GM19395 (cell line): Measurements from ENCODE around the gene MAN1C1.
"Not testable (repeated sequence)": the region's sequence is repeated elsewhere in the genome, so short reads cannot be mapped to it uniquely, and the experiment has no call there.

Experiments used
- ATAC-seq: cut with Tn5 transposase; IDR thresholded peaks from one replicate; pipeline ENCODE4 v1.9.1; 2021; ENCODE audit warnings: mild to moderate bottlenecking, moderate library complexity; ENCODE audit not compliant: unreplicated experiment

MAN1C1 gene

DNA sequence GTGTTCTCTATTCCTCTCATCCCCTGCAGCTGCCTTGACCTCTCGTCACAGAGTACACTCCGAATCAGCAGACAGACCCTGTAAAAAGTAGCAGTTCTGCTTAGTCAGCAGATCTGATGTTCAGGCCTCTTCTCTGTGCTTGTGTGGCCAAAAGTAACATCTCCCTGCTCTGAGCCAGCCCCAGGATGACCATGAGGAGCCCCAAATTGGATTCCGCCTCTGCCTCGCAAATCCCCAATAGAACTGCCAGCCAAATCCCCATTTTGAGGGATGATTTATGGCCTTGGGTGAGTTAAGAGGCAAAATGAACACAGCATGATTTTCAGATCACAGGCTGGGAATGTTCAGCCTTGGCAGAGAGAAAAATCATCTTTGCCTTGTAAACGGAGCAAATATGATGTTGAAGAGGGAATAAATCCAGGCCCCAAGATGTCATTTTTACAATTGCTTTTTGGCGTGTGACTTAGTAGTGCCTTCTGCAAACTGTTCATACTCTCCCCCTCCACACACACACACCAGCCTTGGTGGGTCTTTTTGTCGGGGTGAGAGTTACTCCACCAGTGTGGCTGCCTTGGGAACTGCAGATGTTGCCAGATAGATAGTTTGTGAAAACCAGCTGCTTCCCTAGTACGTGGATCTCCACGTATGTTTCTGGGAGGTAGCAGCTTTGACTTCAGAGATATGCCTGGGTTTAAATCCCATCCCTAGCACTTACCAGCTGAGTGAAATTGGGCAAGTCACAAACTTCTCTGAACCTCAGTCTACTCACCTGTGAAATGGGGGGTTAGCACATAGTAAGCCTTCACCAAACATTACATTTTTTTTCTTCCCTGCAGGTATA lies 77.8 kb downstream of the MAN1C1 start:
- no peak for ATAC-seq

DNA sequence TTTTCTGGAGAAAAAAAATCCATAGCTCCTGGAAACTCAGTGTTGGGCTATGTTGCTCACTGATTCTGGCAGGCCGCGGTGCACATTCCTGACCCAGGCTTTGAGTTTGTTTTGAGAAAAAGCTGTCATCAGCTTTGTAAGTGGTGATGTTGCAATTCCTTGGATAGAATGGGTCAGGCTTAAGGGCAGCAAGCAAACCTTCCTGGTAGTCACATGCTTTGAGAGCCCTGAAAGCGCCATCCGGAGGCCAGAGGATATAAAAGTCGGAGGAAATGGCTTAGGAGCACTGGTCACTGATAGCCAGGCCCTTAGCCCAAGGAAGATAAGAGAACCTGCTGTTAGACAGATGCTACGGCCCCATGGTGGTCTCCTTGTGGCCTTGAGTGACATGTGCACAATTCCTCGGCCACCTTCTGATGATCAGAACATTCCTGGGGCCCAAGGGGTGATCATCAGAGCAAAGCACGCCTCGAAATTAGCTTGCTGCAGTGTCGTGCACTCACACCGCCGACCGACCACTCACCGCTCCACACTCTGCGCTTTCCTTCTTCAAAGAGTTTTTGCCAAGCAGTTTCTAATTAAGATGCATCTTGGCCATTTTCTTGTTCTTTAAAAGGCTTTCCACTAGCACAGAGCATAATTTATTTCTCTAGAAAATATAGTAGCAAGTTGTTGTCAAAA lies 78.6 kb downstream of the MAN1C1 start:
- no peak for ATAC-seq

DNA sequence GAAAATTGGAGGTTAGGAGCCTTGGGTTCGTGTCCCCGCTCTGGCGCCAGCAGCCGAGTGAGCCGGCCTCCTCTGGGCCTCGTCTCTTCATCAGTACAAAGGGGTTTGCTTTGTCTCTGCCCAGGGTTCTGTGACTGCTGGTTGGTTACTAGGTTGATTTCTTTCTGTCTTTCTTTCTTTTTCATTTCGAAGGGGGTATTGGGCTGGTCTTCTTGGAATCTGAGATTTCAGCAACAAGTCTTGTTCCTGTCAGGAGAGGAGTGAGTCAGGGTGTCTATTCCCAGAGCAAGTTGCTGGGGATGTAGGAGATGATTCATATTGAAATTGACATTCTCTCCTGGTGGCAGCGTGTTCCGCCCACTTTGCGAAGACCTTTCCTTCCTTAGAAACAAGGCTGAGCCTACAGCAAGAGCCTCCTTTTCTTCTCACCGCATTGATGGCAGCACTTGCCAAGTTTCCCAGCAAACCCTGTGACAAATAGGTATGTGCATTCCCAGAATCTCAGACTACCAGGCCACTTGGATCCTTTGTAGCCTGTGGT lies 79.2 kb downstream of the MAN1C1 start:
- ATAC-seq: no peak

DNA sequence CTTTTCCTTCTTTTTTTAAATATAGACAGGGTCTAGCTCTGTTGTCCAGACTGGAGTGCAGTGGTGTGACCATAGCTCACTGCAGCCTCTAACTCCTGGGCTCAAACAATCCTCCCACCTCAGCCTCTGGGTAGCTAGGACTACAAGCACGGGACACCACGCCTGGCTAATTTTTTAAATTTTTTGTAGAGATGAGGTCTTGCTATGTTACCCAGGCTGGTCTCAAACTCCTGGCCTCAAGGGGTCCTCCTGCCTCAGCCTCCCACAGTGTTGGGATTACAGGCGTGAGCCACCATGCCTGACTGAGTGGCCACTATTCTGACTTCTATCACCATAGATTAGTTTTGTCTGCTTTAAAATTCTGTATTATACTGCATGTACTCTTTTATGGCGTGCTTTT lies 80.1 kb downstream of the MAN1C1 start:
- ATAC-seq: not testable (repeated sequence)

DNA sequence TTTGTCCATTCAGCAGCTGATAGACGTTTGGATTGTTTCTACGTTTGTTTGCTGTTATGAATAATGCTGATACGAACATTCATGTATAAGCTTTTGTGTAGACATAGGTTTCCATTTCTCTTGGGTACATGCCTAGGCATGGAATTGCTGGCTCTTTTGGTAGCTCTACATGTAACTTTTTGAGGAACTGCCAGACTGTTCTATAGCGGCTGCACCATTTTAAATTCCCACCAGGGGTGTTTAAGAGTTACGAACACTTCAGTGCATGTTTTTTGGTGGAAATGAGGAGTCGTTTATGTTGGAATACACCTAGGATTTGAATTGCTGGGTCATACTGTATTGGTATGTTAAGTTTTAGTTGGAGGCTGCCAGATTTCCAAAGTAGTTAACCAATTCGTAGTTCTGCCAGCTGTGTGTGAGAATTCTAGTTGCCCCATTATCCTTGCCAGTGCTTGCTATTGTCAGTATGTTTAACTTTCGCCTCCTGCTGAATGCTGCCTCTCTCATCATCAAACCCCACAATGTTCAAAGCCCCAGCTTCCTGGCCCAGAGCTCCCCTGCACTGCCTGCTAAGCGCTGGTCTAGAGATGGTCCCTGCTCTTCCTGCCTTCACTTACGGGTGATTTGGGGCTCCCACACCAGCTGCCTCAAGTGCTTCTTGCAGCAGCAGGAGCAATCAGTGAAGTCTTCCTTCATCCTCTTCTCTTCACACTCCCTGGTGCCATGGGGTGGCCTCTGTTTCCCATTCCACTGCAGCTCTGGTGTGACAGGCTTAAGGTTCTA lies 81.0 kb downstream of the MAN1C1 start:
- no peak for ATAC-seq

DNA sequence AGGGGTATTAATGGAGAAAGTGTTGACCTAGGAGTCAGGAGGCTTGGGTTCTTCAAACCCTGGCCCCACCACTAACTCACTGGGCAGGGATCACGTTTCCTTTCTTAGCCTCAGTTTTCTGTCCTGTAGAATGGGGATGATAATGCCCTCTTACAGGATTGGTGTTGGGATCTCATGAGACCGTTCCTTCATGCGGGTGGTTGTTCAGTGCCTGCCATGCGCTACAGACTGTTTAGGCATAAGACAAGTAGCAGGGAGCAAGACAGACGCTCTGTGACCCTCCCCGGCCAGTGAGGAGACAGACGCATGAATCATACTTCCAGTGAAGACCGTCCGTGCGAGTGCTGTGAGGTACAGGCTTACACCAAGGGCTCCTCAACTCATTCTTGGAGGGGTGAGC lies 81.7 kb downstream of the MAN1C1 start:
- ATAC-seq: no peak

DNA sequence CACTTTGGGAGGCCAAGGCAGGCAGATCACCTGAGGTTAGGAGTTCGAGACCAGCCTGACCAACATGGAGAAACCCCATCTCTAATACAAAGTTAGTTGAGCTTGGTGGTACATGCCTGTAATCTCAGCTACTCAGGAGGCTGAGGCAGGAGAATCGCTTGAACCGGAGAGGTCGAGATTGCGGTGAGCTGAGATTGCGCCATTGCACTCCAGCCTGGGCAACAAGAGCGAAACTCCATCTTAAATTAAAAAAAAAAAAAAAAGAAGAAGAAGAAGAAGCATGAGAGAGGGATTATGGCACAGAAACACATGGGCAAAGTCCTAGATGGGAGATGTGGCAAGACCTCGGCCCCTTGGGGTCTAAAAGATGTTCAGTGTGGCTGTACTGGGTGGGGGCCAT lies 82.5 kb downstream of the MAN1C1 start:
- not testable (repeated sequence) for ATAC-seq

DNA sequence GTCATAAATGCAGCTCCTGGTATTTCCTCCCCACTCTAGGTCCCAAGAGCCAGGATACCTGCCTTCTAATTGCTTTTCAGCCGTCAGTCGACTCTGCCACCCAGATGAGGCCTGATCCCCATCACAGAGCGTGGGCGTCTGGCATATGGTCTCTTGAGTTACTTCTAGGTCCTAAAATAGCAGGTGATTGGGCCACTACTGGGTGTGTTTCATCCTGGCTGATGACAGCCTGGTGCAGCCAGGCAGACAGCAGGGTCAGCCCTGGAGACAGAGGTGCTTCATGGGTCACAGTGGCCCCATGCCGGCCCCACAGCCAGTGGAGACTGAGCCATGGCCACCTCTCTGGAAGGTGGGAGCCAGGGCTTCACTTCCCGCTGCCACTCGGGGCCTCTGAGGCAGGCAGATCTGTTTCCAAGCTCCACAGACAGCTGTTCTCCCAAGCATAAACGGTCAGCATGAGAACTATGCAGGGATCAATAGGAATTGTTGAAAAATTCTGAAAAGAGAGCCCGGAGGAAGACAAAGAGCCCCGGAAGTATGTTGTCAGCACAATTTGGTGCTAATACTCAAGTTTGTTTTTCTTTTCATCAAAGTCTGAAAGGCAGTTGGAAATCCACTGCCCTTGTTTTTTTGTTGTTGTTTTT lies 83.0 kb downstream of the MAN1C1 start:
- no peak for ATAC-seq

DNA sequence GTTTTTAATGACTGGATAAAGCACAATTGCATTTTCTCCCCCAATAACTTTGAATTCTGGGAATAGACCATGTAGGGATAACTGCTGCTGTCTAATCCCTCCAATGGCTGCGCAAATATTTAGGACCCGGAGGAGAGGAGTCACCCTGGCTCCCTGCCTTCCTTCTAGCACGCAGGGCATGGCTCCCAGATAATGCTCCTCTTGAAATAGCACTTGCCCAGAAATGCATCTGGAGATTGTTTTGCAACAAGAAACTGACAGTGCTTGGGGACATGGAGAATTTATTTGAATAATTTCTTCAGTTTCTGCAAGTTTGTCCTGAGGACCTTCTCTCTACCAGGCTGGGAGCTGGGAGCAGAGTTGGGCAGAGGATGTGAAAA lies 83.5 kb downstream of the MAN1C1 start:
- ATAC-seq: no peak

DNA sequence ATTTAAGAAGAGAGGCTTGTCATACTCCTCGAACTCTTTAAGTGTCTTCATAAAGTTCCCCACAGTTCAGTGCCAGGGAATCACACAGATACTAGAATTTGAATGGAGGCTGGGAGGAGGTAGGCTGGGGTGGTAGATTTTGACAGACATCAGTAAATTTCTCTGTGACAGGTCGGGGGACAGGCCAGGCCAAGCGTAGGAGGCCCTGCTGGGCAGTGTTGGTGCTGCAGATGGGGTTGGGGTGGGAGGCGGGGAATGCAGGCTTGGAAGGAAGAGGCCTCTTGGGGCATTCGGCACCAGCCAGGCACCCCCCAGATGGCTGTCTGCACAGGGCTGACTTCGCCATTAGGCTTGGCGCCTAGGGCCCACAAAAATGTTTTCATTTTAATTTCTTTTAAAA lies 84.0 kb downstream of the MAN1C1 start:
- ATAC-seq: no peak

DNA sequence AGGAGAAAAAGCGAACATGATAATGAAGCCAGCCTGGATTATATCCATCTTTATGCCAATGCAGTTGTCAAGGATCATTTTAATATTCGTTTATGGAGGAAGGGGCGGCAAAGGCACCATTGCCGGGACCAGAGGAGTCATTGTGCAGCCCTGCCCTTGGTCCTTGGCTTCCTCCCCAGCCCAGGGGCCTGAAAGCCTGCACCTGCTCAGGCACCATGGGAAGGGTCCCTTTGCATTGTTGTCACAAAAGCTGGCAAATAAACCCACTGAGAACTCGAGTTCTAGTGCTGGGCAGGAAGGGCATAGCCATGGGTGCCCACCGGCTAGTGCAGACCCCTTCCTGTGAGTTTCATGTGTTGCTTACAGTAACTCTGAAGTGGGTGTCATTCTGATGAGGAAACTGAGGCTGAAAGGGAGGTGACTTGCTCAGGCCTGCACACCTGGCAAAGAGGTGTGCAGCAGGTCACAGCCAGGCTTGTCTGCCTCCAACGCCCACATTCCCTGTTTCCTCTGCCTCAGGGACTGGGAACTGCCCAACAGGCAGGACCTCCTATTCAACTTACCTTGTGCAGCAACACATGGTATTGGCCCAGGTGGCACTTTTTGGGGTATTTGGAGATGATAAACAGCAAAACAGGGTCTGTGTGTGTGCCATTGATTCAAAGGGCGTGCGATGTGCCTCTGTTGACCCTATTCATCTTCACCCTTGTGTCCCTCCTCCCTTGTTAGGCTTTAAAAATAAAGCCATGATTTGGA lies 84.6 kb downstream of the MAN1C1 start:
- no peak for ATAC-seq

DNA sequence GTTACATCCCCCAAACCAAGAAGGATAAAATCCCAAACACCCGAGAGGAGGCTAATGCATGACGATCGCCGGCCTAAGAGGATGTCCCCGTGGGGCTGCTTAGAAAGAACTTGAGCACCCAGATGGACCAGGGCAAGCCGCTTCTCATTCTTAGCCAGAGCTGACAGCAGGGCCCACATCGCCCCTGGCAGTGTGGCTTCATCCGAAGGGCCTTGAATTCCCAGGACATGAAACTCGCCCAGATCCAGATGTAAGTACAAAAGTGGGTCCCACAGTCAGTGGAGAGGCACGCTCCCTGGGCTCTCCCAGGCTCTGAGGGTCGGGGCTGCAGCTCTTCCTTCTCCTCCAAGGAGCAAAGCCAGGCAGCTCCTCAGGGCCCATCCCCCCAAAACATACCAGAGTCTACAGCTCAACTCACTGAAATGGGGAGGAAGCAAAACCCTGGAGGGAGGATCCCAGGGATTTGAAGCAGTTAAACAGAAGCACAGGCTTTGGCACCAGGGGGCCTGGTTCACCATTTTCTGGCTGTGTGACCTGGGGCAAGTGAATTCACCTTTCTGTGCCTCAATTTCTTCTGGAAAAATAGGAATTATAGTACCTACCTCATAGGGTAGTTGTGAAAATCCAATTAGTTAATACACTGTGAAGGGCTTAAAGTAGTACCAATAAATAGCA lies 85.6 kb downstream of the MAN1C1 start:
- ATAC-seq: no peak

DNA sequence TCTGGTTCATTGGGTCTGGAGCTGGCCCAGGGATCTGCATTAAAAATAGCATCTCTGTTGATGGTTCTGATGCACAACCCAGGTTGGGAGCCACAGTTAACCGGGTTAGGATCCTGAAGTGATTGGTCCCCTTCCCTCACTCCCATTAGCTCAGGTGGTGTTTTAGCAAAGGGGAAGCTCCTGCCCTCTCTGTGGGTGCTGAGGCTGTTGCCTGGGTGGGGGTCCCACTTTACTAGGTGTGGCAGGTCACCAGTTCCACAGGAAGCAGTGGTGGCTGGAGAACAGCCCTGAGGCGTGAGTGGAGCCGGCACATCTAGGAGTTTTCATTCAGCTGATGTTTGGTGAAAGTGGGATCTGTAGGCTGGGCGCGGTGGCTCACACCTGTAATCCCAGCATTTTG lies 86.5 kb downstream of the MAN1C1 start:
- ATAC-seq: no peak

DNA sequence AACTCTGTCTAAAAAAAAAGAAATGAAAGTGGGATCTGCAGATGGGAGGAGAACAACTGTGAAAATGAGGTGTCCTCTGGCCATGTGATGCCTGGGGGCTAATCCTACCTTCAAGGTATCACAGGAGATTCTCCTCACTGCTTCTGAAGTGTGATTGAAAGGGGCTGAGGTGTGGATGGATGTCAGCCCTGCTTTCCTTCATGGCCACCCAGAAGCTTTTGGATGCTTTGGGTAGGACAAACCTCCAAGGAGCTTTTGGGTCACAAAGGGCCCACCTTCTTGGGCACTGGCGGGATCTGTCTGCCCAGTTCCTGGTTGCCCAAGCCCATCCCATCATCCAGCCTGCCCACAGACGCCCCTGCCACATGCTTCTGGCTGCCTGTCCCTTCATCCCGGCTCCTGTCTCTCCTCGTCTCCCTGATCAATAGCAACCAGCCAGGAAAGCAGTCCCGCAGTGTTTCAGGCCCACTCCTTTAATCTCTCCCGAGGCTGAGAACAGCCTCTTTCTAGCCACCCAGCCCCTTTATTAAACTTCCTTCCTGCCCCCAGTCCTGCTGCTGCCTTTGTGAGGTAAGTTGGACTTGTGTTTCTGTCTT lies 87.2 kb downstream of the MAN1C1 start:
- ATAC-seq: no peak

DNA sequence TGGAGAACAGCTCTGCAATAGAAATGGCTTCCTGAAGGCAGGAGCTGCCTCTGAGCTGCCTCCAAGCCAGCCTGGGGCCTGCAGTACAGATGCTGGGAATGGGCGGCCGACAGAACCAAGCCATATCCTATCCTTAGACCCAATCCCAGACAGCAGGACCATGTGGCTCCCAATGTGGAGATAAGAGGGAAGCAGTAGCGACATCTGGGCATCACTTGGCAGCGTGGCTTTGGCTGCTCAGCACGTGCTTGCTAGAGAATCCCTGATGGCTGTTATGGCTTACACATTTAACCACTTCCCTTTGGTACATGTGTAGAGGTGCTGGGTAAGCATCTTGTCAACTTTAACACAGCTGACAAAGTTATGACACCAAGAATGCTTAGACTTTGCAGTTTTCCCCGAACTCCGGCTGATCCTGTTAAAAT lies 87.7 kb downstream of the MAN1C1 start:
- ATAC-seq: no peak

DNA sequence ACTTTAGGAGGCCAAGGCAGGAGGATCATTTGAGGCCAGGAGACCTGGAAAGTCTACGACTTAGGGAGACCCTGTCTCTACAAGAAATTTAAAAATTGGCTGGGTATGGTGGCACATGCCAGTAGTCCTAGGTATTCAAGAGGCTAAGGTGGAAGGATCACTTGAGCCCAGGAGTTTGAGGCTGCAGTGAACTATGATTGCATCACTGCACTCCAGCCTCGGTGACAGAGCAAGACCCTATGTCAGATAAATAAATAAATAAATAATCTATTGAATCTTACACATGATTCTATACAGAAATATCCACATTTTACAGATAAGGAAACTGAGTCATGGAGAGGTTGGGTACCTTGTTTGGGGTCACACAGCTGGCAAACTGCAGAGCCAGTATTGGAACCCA lies 89.1 kb downstream of the MAN1C1 start:
- ATAC-seq: no peak

DNA sequence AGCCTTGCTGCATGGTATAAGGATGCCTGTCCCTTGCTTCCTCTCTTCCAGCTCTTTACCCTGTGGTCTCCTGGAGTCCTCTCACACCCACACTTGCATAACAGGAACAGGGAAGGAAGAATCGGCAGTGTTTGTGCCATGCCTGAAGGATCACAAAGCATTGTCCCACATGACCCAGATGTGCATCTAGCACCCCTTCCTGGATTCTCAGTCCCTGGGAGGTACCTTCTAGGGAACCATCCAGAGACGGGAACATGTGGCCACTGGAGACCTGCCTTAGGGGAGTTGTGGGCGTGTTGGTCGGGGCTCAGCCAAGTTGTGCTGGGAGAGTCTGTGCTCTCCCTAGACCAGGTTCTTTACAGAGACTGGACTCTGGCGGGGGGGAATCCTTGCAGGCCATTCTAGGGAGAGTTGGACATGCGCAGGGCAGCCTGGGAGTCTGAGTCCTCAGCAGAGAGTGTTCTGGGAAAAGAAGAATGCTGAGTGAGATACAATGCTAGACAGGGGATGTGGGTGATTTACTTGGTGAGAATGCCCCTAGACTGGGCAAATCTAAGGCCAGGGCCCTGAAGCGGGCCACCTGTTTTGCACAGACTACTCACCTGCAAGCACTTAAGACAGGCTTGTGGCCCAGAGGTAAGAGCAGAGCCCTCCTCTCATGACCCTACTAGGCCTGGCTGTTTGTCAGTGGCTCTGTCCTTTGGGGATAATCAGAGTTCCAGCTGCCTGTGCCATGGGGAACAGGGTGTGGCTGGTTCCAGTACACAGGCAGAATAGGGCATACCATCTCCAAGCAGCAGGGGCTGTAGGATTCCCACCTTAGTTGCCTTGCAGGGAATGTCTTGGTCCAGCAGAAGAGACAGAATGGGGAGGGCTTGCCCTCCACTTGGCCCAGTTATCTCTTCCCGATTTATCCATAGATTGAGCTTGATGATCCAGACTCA lies 89.8 kb downstream of the MAN1C1 start:
- no peak for ATAC-seq
